Muscle layer of colon (tissue), 2 donors: ENCODE results near the gene STH.
"Not testable (repeated sequence)": the region's sequence is repeated elsewhere in the genome, so short reads cannot be mapped to it uniquely, and the experiment has no call there.

Experiments
- H3K27ac ChIP-seq: one replicate; pipeline ENCODE4 v1.7.0; 2013; ENCODE audit warnings: low read depth, mild to moderate bottlenecking, low read length, moderate library complexity
- H3K27me3 ChIP-seq, 2 donors: one replicate each; pipeline ENCODE4 v1.7.0; 2013; ENCODE audit warnings: low read length in 2 of 2, mild to moderate bottlenecking in 2 of 2; ENCODE audit not compliant: insufficient read depth in 2 of 2, control insufficient read depth in 1 of 2
- H3K36me3 ChIP-seq: one replicate; pipeline ENCODE4 v1.7.0; 2013; ENCODE audit warnings: mild to moderate bottlenecking, low read length; ENCODE audit not compliant: insufficient read depth
- H3K4me1 ChIP-seq: one replicate; pipeline ENCODE4 v1.7.0; 2013; ENCODE audit warnings: mild to moderate bottlenecking, low read length; ENCODE audit not compliant: insufficient read depth
- H3K4me3 ChIP-seq, 2 donors: one replicate each; pipeline ENCODE4 v1.7.0; 2013; ENCODE audit warnings: low read length in 2 of 2, low read depth in 1 of 2, mild to moderate bottlenecking in 1 of 2, moderate library complexity in 1 of 2
- H3K9ac ChIP-seq: one replicate; pipeline ENCODE4 v1.7.0; 2013; ENCODE audit warnings: low read length
- H3K9me3 ChIP-seq: one replicate; pipeline ENCODE4 v1.7.0; 2013; ENCODE audit warnings: mild to moderate bottlenecking, low read length
- donor health status: abdominal sarcoma.
- donor health status: Adenocarcinoma of cecum.

The STH gene, protein sequence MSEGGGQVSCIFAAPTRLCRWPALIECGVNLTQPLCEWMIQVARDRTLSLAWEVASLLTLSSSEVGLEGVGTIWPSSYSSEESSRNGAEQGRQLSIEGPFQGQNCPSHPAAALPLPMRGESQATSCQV

DNA sequence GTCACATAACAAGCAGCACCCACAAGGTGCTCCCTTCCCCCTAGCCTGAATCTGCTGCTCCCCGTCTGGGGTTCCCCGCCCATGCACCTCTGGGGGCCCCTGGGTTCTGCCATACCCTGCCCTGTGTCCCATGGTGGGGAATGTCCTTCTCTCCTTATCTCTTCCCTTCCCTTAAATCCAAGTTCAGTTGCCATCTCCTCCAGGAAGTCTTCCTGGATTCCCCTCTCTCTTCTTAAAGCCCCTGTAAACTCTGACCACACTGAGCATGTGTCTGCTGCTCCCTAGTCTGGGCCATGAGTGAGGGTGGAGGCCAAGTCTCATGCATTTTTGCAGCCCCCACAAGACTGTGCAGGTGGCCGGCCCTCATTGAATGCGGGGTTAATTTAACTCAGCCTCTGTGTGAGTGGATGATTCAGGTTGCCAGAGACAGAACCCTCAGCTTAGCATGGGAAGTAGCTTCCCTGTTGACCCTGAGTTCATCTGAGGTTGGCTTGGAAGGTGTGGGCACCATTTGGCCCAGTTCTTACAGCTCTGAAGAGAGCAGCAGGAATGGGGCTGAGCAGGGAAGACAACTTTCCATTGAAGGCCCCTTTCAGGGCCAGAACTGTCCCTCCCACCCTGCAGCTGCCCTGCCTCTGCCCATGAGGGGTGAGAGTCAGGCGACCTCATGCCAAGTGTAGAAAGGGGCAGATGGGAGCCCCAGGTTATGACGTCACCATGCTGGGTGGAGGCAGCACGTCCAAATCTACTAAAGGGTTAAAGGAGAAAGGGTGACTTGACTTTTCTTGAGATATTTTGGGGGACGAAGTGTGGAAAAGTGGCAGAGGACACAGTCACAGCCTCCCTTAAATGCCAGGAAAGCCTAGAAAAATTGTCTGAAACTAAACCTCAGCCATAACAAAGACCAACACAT is at the start of gene STH:
STH (plus strand) TSS at position 264 of the 913 bp plus-strand sequence; CDS start at position 294, 30 bp downstream.
- no peak within 1 kb of the TSS for H3K9ac ChIP-seq
- no peaks in the 10 kb centered on the region for H3K36me3 ChIP-seq
- H3K9me3 ChIP-seq: no peaks in the 10 kb centered on the region
- no peak within 1 kb of the TSS for H3K27ac ChIP-seq
- no peak within 1 kb of the TSS for H3K4me3 ChIP-seq
- peaks cover 9% of the 10 kb centered on the region for H3K4me1 ChIP-seq
- no peaks in the 10 kb centered on the region for H3K27me3 ChIP-seq

DNA sequence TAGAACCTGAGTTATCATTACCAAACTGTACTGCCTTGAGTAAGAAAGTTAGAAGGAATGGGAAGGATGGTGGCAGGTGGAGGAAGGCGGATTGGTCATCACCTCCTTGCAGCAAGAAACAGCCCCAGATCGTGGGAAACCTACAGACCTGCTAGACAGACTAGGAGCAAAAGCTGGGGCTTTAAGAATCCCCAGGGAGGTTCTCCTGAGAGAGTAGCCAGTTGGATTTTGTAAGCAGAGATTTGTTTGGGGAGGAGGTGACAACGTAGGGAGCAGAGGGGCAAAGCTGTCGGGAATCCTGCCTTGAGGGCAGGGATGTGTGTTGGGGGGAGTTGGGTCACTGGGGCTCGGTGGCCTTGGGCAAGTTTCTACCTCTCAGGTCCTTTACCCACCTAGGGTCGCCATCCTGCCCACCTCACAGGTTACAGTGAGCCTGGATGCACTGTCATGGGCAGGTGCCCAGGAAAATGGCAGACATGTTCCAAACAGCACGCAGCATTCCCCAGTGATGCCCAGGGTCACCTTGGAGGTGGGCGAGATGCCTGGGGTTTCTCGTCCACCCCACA is 49.2 kb upstream of the STH start:
- H3K4me1 ChIP-seq: peaks cover 8% of the 10 kb centered on the region
- H3K9me3 ChIP-seq: no peaks in the 10 kb centered on the region
- H3K27me3 ChIP-seq: peaks cover 9 to 10% of the 10 kb centered on the region in 2 donors
- no peak overlapping the region for H3K4me3 ChIP-seq
- H3K36me3 ChIP-seq: no peaks in the 10 kb centered on the region
- no peak overlapping the region for H3K27ac ChIP-seq
- no peak overlapping the region for H3K9ac ChIP-seq

- Histone ChIP-seq H3K36me3 (no peaks in the 10 kb centered on the region), H3K9me3 (no peaks in the 10 kb centered on the region), H3K27me3 (peaks cover 9 to 10% of the 10 kb centered on the region in 2 donors), H3K9ac (no peak overlapping the region), H3K27ac (no peak overlapping the region), H3K4me3 (no peak overlapping the region), H3K4me1 (peaks cover 8% of the 10 kb centered on the region)
These were observed 48.2 kb upstream of the STH start for GRCh38 chr17:45950888-45951287.

DNA sequence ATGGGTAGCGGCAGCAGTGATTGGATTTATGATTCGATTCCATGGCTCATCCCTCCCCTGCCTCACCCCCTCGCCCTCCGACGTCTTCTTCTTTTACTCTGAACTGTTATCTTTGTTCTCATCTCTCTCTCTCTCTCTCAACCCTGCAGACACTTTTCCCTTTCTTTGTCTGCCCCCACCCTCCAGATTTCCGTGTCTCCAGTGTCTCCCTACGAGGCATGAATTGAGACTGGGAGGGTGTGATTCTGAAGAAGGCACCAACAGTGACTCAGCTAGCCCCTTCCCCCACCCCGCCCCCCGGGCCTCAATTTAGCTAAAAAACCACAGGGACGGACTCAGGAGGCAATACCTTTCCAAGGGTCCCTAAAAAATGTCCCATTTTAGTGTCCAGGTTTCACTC is 47.6 kb upstream of the STH start:
- Histone ChIP-seq H3K9me3 (no peaks in the 10 kb centered on the region), H3K27ac (no peak overlapping the region), H3K9ac (no peak overlapping the region), H3K27me3 (peaks cover 9 to 10% of the 10 kb centered on the region in 2 donors), H3K4me3 (no peak overlapping the region), H3K36me3 (no peaks in the 10 kb centered on the region), H3K4me1 (peaks cover 8% of the 10 kb centered on the region)

DNA sequence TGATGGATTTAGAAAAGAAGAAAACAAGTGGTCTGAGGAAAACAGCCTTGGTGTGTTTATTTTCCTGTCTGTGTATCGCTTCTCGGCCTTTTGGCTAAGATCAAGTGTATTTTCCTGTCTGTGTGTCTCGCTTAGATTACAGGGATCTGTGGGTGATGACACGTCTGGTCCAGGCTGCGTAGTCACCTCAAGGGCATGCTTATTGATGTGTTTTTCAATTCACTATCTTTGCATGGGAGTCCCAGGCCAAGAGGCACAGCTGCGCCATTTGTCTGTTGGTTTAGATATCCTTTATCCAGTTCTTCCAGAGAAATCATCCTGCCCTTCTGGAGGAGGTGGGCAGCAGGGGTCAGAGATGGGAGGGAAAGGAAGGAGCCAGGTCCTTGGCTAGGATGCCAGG is 47.1 kb upstream of the STH start:
- Histone ChIP-seq H3K9me3 (no peaks in the 10 kb centered on the region), H3K9ac (no peak overlapping the region)

GRCh38 chr17:45952814-45953320 is 46.2 kb upstream of the STH start:
- Histone ChIP-seq H3K27me3 (peaks cover 9 to 10% of the 10 kb centered on the region in 2 donors), H3K4me3 (no peak overlapping the region), H3K27ac (no peak overlapping the region), H3K36me3 (no peaks in the 10 kb centered on the region), H3K4me1 (peaks cover 8% of the 10 kb centered on the region), H3K9ac (no peak overlapping the region), H3K9me3 (no peaks in the 10 kb centered on the region)

More for the DNA sequence above, 47.1 kb upstream of the STH start:
- no peak overlapping the region for H3K27ac ChIP-seq
- H3K4me3 ChIP-seq: no peak overlapping the region
- H3K27me3 ChIP-seq: peaks cover 9 to 10% of the 10 kb centered on the region in 2 donors
- H3K36me3 ChIP-seq: no peaks in the 10 kb centered on the region
- H3K4me1 ChIP-seq: peaks cover 8% of the 10 kb centered on the region

DNA sequence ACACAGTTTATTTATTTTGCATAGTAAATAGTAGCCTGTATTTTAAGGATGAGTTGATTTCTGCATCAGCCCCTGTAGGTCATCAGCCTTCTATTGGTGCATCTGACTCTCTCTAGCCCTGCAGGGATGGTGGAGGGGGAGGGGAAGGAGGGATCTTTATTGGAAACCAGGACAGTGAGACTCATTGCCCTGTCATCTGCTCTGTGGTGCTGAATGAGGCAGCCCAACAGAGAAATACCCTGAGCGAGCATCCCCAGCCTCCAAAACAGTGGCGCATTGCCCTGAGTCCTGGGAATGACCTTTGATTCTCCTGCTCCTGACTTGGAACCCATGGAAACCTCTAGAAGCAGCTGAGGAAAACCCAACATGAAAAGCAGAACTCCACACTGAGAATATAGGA is 45.5 kb upstream of the STH start:
- Histone ChIP-seq H3K4me1 (peaks cover 3% of the 10 kb centered on the region), H3K27me3 (peaks cover 9 to 10% of the 10 kb centered on the region in 2 donors), H3K9ac (no peak overlapping the region), H3K27ac (no peak overlapping the region), H3K4me3 (no peak overlapping the region), H3K36me3 (no peaks in the 10 kb centered on the region), H3K9me3 (no peaks in the 10 kb centered on the region)

DNA sequence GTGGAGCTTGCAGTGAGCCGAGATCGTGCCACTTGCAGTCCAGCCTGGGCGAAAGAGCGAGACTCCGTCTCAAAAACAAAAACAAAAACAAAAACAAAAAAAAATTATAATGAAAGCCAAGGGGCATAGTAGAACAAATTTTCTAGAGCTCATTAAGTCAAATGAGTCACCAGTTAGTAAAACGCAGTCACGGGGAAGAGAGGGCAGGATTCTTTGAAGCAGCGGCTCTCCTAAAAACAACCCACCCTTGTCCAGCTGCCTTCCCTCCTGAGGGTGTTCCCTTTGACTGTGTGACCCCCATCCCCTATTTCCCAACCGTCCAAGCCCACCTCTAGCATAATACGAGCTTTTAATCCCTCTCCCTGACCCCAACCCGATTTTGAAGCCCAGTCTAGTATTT is 44.1 kb upstream of the STH start:
- Histone ChIP-seq H3K27me3 (peaks cover 3 to 5% of the 10 kb centered on the region in 2 donors), H3K36me3 (no peaks in the 10 kb centered on the region), H3K4me3 (no peak overlapping the region), H3K9me3 (no peaks in the 10 kb centered on the region), H3K27ac (no peak overlapping the region), H3K4me1 (no peaks in the 10 kb centered on the region), H3K9ac (no peak overlapping the region)

GRCh38 chr17:45955326-45955725 is 43.7 kb upstream of the STH start:
- no peaks in the 10 kb centered on the region for H3K9me3 ChIP-seq
- no peaks in the 10 kb centered on the region for H3K4me1 ChIP-seq
- H3K27ac ChIP-seq: no peak overlapping the region
- peaks cover 0 to 5% of the 10 kb centered on the region in 2 donors for H3K27me3 ChIP-seq
- no peak overlapping the region for H3K9ac ChIP-seq
- H3K36me3 ChIP-seq: no peaks in the 10 kb centered on the region
- H3K4me3 ChIP-seq: no peak overlapping the region

GRCh38 chr17:45956090-45956489 is 43.0 kb upstream of the STH start:
- H3K4me1 ChIP-seq: no peaks in the 10 kb centered on the region
- H3K27ac ChIP-seq: no peak overlapping the region
- H3K9me3 ChIP-seq: no peaks in the 10 kb centered on the region
- H3K9ac ChIP-seq: no peak overlapping the region
- H3K27me3 ChIP-seq: peaks cover 0 to 5% of the 10 kb centered on the region in 2 donors
- no peaks in the 10 kb centered on the region for H3K36me3 ChIP-seq
- no peak overlapping the region for H3K4me3 ChIP-seq

GRCh38 chr17:45956746-45957145 is 42.3 kb upstream of the STH start:
- not testable (repeated sequence) for H3K9ac ChIP-seq, H3K36me3 ChIP-seq, H3K27ac ChIP-seq, H3K27me3 ChIP-seq, H3K9me3 ChIP-seq, H3K4me3 ChIP-seq, H3K4me1 ChIP-seq
